Measurements from ENCODE around the gene TMEM14A. TPM values are rescaled to one million over a fixed set of nuclear protein-coding genes. Genes with fewer than 3 reads are reported as not detected.
A peak's percentile ranks its signal among the peaks of the same experiment; 100 is the strongest.

Gene TMEM14A
- total RNA-seq, 4 donors from 2014 or later: 12.5 to 35.8 (median 19.4) TPM; not detected in 1

DNA sequence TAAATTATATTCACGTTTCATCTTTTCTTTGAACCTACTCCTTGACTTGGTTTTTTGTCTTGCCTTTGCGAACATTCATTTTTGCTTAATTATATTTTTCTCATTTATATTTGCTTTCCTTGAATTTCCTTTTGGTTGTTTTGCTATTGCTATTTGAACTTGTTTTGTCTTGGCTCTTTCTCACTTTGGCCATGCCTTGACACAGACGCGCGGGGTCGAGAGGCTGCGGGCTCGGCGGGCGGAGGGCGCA is 7.1 kb upstream of the TMEM14A start:
- peaks cover 0 to 24% (median 18%) of the 10 kb centered on the region in 4 donors for H3K4me1 ChIP-seq
- H3K27ac ChIP-seq: peak overlapping the region; percentile 83 to 90 (median 85)
- 0% methylated on average over 5 to 11 of the region's 11 CpGs for WGBS, 2 donors (ENCODE audit: low coverage in 1 of 2)
- no peaks in the 10 kb centered on the region for H3K9me3 ChIP-seq
- TF ChIP-seq, protein P1, sequence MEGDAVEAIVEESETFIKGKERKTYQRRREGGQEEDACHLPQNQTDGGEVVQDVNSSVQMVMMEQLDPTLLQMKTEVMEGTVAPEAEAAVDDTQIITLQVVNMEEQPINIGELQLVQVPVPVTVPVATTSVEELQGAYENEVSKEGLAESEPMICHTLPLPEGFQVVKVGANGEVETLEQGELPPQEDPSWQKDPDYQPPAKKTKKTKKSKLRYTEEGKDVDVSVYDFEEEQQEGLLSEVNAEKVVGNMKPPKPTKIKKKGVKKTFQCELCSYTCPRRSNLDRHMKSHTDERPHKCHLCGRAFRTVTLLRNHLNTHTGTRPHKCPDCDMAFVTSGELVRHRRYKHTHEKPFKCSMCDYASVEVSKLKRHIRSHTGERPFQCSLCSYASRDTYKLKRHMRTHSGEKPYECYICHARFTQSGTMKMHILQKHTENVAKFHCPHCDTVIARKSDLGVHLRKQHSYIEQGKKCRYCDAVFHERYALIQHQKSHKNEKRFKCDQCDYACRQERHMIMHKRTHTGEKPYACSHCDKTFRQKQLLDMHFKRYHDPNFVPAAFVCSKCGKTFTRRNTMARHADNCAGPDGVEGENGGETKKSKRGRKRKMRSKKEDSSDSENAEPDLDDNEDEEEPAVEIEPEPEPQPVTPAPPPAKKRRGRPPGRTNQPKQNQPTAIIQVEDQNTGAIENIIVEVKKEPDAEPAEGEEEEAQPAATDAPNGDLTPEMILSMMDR (IDR thresholded peaks at IDR 0.05): peak in 1 of 5 experiments; percentile 30
- no peak for TF ChIP-seq EP300 (IDR thresholded peaks at IDR 0.05; ENCODE audit: low read depth)
- TF ChIP-seq POLR2A (IDR thresholded peaks at IDR 0.05): no peak
- peak overlapping the region; percentile 55 to 85 (median 77) for H3K4me3 ChIP-seq
- H3K27me3 ChIP-seq: no peaks in the 10 kb centered on the region
- no peak for DNase-seq
- H3K36me3 ChIP-seq: no peaks in the 10 kb centered on the region
- intact Hi-C loops (cut with DNase I; ENCODE audit: low total_unique reads): loop anchor here (5.0 to 10.0 kb wide), 3 partner anchors 87 to 247 kb away; partner anchors contain the start of gene TRAM2
- in situ Hi-C loops (cut with MboI; ENCODE audit: low pct_ligation_motif_present in 1 of 4, low pct_unique_long_range_greater_than_20kb in 1 of 4, low sequenced_read_pairs in 3 of 4): loop anchor here (5.0 to 25.0 kb wide), 4 partner anchors 67 to 402 kb away; partner anchors contain the start of gene MCM3 (in 2 of the 4)

DNA sequence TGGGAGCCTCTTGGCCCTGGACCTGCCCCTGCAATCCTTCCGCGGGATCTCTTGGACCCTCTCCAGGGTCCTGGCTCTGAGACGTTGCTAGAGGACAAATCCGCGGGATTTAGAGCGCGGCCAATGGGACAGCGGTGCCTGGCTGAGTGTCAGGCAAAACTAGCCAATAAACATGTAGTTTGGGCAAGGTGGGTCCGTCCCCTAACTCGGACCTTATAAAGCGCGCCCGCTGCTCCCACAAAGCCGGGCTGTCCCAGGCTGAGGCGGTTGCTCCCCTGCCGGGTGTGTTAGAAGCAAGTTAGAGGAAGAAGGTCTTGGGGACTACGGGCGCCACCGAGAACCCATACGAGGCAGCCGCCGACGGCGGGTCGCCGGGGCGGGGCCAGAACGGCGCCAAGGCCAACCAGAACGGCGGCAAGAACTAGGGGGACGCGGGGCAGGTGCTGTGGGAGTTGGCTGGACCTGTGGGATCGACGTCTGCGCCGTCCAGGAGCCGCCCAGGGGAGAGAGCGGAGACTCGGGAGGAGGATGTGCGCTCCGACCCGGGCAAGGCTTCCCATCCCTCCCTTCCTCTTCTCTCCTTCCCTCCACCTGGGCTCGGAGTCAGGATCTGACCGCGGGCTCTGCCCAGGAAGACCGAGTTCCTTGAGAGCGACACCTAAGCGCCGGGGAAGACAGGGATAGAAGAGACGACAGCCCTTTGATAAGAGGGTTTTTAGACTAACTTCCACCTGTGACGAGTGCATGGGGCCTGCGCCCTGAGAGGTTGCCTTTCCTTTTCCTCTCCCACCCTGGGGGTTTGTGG is 6.5 kb upstream of the TMEM14A start:
- DNase-seq: peak; percentile 94
- 2 to 30% methylated on average over 2 to 45 of the region's 53 CpGs for WGBS, 2 donors (ENCODE audit: low coverage in 1 of 2)
- intact Hi-C loops (cut with DNase I; ENCODE audit: low total_unique reads): loop anchor here (5.0 to 10.0 kb wide), 3 partner anchors 87 to 247 kb away; partner anchors contain the start of gene TRAM2

DNA sequence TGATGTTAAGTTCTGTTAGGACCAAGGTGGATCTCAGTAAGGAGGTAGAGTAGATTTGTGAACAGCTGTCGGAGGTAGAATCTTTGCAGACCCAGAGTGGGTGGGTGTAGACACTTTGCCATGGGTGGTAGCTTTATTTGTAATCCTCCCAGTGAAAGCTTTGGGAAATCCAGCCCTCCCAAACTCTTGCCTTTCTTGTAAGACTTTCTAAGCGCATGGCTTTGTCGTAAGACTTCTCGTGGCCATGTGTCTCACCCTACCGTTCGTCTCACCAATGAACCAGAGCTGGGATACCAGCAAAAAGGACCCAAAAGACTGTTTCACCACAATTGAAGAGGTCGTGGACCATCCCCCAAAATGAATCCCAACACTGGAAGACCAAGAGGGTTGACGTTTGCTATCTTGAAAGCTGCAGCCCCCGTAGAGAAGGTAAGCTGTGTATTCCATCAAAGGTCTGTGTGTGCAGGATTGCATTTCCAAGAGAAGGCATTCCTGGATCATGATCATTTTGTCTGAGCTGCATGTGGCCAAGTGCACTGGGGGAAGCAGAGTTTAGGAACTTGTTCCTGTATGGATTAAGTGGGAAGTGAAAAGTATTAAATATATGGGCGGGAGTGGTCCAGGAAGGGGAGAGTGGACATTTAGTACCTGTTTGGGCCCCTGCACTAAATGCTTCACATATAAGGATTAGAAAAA is 5.8 kb upstream of the TMEM14A start:
- H3K27me3 ChIP-seq: no peaks in the 10 kb centered on the region
- no peaks in the 10 kb centered on the region for H3K9me3 ChIP-seq
- in situ Hi-C loops (cut with MboI; ENCODE audit: low pct_ligation_motif_present in 1 of 4, low pct_unique_long_range_greater_than_20kb in 1 of 4, low sequenced_read_pairs in 3 of 4) (loop anchor here (5.0 to 25.0 kb wide), 5 partner anchors 68 to 403 kb away; partner anchors contain the start of gene MCM3 (in 2 of the 4)), intact Hi-C loops (cut with DNase I; ENCODE audit: low total_unique reads) (loop anchor here (5.0 to 10.0 kb wide), 3 partner anchors 88 to 248 kb away; partner anchors contain the start of gene TRAM2)
- no peaks in the 10 kb centered on the region for H3K36me3 ChIP-seq
- H3K4me3 ChIP-seq: peak overlapping the region in 3 of 4 donors; percentile 55 to 84 (median 70)
- peaks cover 0 to 24% (median 18%) of the 10 kb centered on the region in 4 donors for H3K4me1 ChIP-seq
- H3K27ac ChIP-seq: peak overlapping the region; percentile 83 to 90 (median 85)
- no peak for DNase-seq
- WGBS, 2 donors (ENCODE audit: low coverage in 1 of 2): 73 to 84% methylated on average over 5 to 10 of the region's 10 CpGs
- TF ChIP-seq, protein P1 (IDR thresholded peaks at IDR 0.05): no peak
- no peak for TF ChIP-seq POLR2A (IDR thresholded peaks at IDR 0.05)
- no peak for TF ChIP-seq POLR2AphosphoS5 (IDR thresholded peaks at IDR 0.05)
- no peak for TF ChIP-seq EP300 (IDR thresholded peaks at IDR 0.05; ENCODE audit: low read depth)

More for the DNA sequence above, 6.5 kb upstream of the TMEM14A start:
- peaks cover 0 to 24% (median 18%) of the 10 kb centered on the region in 4 donors for H3K4me1 ChIP-seq
- H3K27me3 ChIP-seq: no peaks in the 10 kb centered on the region
- in situ Hi-C loops (cut with MboI; ENCODE audit: low pct_ligation_motif_present in 1 of 4, low pct_unique_long_range_greater_than_20kb in 1 of 4, low sequenced_read_pairs in 3 of 4): loop anchor here (5.0 to 25.0 kb wide), 4 partner anchors 67 to 402 kb away; partner anchors contain the start of gene MCM3 (in 2 of the 4)
- peak; percentile 96 to 98 (median 97) for TF ChIP-seq POLR2AphosphoS5 (IDR thresholded peaks at IDR 0.05)
- TF ChIP-seq POLR2A (IDR thresholded peaks at IDR 0.05): peak; percentile 94
- TF ChIP-seq, protein P1 (IDR thresholded peaks at IDR 0.05): no peak
- H3K4me3 ChIP-seq: peak overlapping the region; percentile 55 to 85 (median 77)
- peak overlapping the region; percentile 83 to 90 (median 85) for H3K27ac ChIP-seq
- H3K36me3 ChIP-seq: no peaks in the 10 kb centered on the region
- H3K9me3 ChIP-seq: no peaks in the 10 kb centered on the region

DNA sequence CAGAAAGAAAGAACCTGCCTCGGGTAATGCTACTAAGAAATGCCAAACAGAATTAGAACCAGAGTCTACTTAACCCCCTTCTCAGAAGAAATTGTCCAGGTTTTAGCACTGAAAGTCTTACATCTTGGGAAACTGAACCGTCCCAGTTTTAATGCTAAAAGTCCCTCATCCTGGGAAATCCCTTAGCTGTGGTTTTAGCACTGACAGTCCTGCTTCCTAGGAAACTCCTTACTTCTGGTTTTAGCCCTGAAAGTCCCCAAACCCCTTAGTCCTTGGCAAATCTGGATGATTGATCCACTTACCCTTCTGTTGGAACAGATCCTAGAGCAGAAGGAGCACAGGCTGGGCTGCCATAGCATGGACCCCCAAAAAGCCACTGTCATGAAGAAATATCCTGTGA is 4.8 kb upstream of the TMEM14A start:
- Histone ChIP-seq H3K36me3 (no peaks in the 10 kb centered on the region), H3K4me3 (no peak overlapping the region), H3K9me3 (no peaks in the 10 kb centered on the region), H3K27me3 (no peaks in the 10 kb centered on the region), H3K4me1 (peaks cover 0 to 29% (median 24%) of the 10 kb centered on the region in 4 donors), H3K27ac (no peak overlapping the region)
- TF ChIP-seq, protein P1 (IDR thresholded peaks at IDR 0.05): no peak
- 68% methylated on average over 2 of the region's 2 CpGs; no CpG with 5 or more reads in 1 of the 2 donors for WGBS, 2 donors (ENCODE audit: low coverage in 1 of 2)
- in situ Hi-C loops (cut with MboI; ENCODE audit: low pct_ligation_motif_present in 1 of 4, low pct_unique_long_range_greater_than_20kb in 1 of 4, low sequenced_read_pairs in 3 of 4): loop anchor here (5.0 to 25.0 kb wide), 4 partner anchors 249 to 404 kb away; partner anchors contain the start of gene MCM3 (in 2 of the 4)
- no peak for DNase-seq
- intact Hi-C loops (cut with DNase I; ENCODE audit: low total_unique reads): loop anchor here (10.0 kb wide), 1 partner anchor 161 kb away; no protein-coding TSS in a partner anchor
